GM19023 (cell line): ENCODE data around the gene GRIN3A.
"Not testable (repeated sequence)": the region's sequence is repeated elsewhere in the genome, so short reads cannot be mapped to it uniquely, and the experiment has no call there.

Experiments
- ATAC-seq: cut with Tn5 transposase; IDR thresholded peaks from one replicate; pipeline ENCODE4 v1.9.1; 2021; ENCODE audit warnings: mild to moderate bottlenecking, moderate library complexity; ENCODE audit not compliant: unreplicated experiment

Gene GRIN3A

DNA sequence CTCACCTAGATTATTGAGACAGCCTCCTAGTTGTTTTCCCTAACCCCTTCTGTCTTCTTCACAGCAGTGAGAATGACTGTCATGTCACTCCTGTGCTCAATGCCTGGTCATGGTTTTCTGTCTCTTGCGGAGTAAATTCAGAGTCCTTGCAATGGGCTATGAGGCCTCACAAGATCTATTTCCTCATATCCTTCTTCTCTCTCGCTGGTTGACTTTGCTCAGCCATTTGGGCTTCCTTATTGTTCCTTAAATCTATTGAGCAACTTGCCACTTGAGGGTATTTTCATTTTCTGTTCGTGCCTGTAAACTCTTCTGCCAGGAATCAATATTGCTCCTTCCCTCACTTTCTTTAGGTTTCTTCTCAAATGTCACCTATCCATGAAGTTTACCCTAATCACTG lies 152.7 kb downstream of the GRIN3A start:
- ATAC-seq, result no peak

- no peak for ATAC-seq
These were observed 155.9 kb downstream of the GRIN3A start for GRCh38 chr9:101582553-101582952.

GRCh38 chr9:101579711-101580545 lies 158.5 kb downstream of the GRIN3A start:
- no peak for ATAC-seq

- no peak for ATAC-seq
These were observed 160.1 kb downstream of the GRIN3A start for GRCh38 chr9:101578378-101578777.

- ATAC-seq, result no peak
These were observed 163.6 kb downstream of the GRIN3A start for GRCh38 chr9:101574731-101575333.

DNA sequence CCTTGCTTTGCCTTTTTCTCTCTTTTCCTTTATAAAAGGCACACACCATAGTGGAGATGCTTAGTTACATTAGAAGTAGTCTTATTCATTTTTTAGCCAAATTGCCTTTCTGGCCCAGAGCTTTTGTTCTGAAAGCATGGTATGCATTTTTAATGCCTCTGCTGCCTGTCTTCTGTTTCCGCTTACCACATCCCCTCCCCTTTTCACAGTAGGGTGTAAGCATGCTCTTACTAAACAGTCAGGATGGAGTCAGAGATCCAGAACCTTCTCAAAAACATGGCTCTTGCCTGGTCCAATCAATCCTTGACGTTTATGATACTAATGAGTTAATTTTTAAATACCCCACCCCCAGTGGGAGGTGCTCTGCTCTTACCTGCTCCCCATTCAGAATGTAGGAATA lies 166.1 kb downstream of the GRIN3A start:
- ATAC-seq, result no peak

DNA sequence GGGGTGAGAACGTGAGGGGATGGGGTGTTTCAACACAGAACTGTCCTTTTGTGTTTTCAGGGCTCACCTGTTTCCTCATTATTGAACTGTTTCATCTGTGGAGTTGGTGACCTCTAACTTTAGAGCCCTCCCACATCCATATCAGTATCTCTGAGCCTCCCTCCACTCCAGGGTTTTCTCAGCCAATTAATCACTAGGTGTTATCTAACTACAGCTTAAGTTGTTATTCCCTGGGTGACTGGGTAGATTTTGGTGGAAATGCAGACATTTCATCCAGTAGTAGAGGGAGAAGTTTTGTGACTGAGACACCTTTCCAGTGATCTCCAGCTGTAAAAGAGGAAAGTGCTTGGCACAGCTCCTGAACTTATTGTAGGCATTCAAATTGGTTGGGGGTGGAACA lies 167.3 kb downstream of the GRIN3A start:
- ATAC-seq, result no peak

DNA sequence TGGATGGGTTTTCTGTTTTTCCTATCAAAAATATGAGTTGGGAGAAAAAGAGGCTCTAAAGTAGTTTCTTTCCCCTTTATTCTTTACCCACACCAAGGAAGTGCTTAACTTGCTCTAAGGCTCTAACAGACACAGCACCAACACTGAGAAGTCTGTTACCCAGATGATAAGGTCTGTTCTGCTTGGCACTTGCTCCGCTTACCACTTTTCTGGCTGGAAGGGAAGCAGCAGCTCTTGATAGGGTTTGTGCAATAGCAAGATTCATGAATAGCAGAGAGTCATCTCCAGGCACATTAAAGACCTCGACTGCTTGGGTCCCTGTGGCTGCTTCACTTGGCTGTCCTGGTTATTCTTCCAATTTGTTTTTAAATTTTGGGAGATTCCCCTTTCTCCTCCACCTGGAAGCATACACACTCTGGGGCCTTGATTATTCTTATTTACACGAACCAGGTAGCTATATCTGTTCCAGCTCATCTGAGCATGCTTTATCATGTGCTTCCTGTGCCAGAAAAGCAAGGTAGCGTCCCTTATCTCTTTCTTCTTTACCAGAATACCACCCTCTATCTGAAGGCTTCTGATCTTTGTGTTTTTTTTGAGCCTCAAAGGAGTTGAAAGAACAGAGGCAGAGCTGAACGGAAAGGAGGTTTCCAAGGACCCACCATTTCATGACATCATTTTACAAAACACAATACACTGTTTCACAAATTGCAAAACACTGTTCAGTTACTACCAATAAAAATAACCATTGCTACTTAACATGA lies 168.5 kb downstream of the GRIN3A start:
- no peak for ATAC-seq

- ATAC-seq, result no peak
These were observed 170.6 kb downstream of the GRIN3A start for GRCh38 chr9:101567725-101568350.

DNA sequence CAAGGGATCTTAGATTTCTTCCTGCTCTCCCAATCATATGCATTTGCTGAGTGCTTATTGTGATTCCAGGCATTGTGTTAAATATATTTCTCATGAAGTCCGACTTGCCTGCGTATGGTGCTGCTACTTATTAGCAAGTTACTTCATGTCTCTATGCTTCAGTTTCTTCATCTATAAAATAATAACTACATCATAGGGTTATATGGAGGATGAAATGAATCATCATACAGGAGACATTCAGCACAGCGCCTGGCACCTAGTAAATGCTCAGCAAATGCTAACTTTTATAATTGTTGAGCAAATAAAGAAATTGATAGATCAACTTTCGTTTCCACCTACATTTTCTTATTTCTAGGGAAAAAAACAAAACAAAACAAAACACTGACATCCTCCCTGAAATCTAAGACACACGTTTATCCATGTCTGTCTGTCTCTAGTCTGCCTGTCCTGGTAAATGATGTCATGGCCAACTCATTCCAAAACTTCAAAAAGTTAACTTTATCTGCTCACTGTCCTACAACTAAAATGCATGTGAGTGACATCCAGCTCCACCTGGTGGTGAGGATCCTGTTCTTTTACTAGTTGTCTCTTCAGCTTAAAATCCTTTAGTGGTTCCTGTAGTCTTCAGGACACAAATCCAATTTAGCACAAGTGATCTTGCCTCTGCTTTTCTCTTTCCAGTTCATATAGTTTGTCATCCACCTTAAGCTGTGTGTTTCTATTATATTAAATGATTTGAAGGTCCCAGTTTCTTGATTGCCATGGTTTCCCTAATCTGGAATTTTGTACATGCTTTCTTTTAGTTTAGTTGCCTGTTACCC lies 171.3 kb downstream of the GRIN3A start:
- ATAC-seq, result no peak

DNA sequence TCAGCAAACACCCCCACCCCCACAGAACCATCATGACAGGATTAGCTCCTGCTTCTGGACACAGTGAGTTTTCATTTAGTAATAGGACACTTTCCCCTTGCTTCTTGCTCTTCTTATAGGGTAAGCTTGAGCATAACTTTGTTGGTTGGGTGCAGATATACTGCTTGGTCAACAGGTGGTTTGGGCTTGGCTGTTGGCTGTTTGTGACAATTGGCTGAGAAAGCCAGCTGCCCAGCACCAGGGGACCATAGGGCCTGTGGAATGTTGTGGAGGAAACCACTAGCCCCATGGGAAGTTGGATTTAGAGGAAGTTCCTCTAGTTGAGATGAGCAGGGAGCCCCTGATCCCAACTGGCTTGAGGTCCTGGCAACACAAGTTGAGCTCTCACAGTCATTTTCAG lies 174.2 kb downstream of the GRIN3A start:
- ATAC-seq, result no peak

DNA sequence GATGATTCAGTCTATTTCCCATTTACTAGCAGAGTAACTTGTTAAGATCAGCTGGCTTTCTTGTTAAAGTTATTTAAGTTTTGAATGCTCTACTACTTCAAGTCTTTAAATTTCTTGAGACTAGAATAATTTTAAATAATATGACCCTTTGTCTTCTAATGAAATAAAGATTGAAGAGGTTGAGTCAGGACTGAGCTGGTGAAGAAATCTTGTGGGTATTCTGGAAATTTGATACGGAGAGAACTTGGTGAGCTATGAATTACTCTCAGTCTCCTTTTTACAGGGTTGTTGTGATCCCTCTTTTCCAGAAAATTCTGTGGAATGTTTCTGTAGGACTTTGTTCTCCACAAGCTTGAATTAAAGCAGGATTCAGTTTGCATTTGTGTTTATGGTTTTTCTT lies 175.5 kb downstream of the GRIN3A start:
- no peak for ATAC-seq

- no peak for ATAC-seq
These were observed 176.7 kb downstream of the GRIN3A start for GRCh38 chr9:101561740-101562139.

- not testable (repeated sequence) for ATAC-seq
These were observed 188.9 kb downstream of the GRIN3A start for GRCh38 chr9:101549472-101550098.

- no peak for ATAC-seq
These were observed 195.2 kb downstream of the GRIN3A start for GRCh38 chr9:101543098-101543735.

- ATAC-seq, result no peak
These were observed 198.4 kb downstream of the GRIN3A start for GRCh38 chr9:101540069-101540468.

GRCh38 chr9:101536938-101537337 lies 201.5 kb downstream of the GRIN3A start:
- no peak for ATAC-seq

DNA sequence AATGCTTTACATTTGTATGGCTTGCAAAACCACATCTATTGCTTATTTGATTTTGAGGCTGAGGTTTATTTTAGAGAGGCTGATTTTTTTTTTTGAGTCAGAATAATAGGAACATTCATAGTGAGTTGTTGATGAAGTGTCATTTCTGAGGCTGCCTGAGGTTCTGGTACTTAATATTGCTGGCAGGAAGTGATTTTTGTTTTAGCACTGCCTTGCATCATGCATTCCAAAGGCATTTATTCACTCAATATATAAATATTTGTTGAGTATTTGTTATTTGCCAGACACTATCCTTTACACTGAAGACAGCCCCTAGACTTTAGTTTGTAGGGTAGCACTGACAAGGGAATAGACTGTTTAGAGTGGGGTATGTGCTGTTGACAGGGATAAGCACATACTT lies 202.1 kb downstream of the GRIN3A start:
- ATAC-seq, result no peak

- peak; percentile 96 for ATAC-seq
These were observed 204.9 kb downstream of the GRIN3A start, which contains the start of gene RNF20 for GRCh38 chr9:101533334-101534204. RNF20 (plus strand) TSS chr9:101533853; CDS start chr9:101535424, 1,571 bp downstream.
